ENCODE results near the gene IQSEC1.

The IQSEC1 gene

DNA sequence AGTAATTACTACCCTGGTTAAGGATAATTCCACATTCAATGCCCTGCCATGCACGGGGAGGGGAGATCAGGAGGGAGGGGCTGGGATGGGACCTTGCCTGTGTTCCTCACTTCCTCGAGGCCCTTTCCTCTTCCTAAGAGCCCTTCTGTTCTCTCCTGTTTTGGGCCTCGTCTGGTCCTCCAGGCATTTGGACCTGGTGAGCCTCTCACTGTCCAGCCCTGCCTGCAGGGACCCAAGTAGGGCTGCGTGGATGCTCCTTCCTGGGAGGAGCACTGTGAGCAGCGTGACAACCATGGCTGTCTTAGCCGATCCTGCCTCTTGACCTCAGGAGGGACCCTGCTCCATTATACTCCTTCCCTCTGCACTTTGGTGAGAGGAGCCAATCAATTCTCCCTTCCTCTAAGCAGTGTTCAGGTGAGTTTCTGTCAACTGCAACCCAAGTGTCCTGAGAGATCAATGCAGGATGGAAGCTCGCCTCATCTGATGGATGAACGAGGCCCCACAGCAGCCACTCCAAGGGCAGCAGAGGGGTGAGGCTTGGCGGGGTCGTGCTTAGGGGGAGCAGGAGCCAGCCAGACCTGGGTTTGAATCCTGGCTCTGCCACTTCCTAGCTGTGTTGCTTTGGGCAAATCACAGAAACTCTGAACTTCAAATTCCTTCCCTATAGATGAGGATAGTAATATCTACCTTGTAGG lies 92.5 kb downstream of the IQSEC1 start:
- FAIRE-seq (no peak), DNase-seq (ENCODE audit: insufficient read length) (no peak)
- TF ChIP-seq POLR2AphosphoS5 (IDR thresholded peaks at IDR 0.05; ENCODE audit: low read depth, low read length) (no peak), POLR2A (IDR thresholded peaks at IDR 0.05; ENCODE audit: low read depth, low read length) (no peak), TAF1 (IDR thresholded peaks at IDR 0.05; ENCODE audit: borderline replicate concordance, low read depth, low read length) (no peak)

GRCh38 chr3:12979947-12980487 lies 93.2 kb downstream of the IQSEC1 start:
- TF ChIP-seq POLR2AphosphoS5 (IDR thresholded peaks at IDR 0.05; ENCODE audit: low read depth, low read length) = no peak
- TF ChIP-seq POLR2A (IDR thresholded peaks at IDR 0.05; ENCODE audit: low read depth, low read length) = no peak
- TF ChIP-seq TAF1 (IDR thresholded peaks at IDR 0.05; ENCODE audit: borderline replicate concordance, low read depth, low read length) = no peak
- no peak for DNase-seq (ENCODE audit: insufficient read length)
- FAIRE-seq = no peak

GRCh38 chr3:12979151-12979946 lies 93.9 kb downstream of the IQSEC1 start:
- FAIRE-seq (no peak), DNase-seq (ENCODE audit: insufficient read length) (no peak)
- TF ChIP-seq TAF1 (IDR thresholded peaks at IDR 0.05; ENCODE audit: borderline replicate concordance, low read depth, low read length) = no peak
- no peak for TF ChIP-seq POLR2AphosphoS5 (IDR thresholded peaks at IDR 0.05; ENCODE audit: low read depth, low read length)
- no peak for TF ChIP-seq POLR2A (IDR thresholded peaks at IDR 0.05; ENCODE audit: low read depth, low read length)

DNA sequence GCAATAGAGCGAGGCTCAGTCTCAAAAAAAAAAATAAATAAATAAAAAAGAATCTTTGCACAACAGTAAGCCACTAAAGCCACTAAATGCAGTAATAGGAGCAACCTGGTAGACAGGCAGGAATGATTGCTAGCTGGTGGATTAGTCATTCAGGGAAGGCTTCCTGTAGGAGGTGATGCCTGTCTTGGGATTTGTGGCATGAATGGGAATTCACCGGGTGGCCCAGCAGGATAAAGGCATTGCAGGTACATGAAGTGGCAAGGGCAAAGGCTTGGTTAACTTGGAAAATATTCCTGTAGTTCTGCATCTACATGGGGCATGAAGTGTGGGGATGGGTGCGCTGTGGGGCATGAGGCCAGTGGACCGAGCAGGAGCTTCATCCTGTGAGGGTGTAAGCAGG lies 94.5 kb downstream of the IQSEC1 start:
- FAIRE-seq (no peak), DNase-seq (ENCODE audit: insufficient read length) (no peak)
- TF ChIP-seq TAF1 (IDR thresholded peaks at IDR 0.05; ENCODE audit: borderline replicate concordance, low read depth, low read length) (no peak), POLR2AphosphoS5 (IDR thresholded peaks at IDR 0.05; ENCODE audit: low read depth, low read length) (no peak), POLR2A (IDR thresholded peaks at IDR 0.05; ENCODE audit: low read depth, low read length) (no peak)

DNA sequence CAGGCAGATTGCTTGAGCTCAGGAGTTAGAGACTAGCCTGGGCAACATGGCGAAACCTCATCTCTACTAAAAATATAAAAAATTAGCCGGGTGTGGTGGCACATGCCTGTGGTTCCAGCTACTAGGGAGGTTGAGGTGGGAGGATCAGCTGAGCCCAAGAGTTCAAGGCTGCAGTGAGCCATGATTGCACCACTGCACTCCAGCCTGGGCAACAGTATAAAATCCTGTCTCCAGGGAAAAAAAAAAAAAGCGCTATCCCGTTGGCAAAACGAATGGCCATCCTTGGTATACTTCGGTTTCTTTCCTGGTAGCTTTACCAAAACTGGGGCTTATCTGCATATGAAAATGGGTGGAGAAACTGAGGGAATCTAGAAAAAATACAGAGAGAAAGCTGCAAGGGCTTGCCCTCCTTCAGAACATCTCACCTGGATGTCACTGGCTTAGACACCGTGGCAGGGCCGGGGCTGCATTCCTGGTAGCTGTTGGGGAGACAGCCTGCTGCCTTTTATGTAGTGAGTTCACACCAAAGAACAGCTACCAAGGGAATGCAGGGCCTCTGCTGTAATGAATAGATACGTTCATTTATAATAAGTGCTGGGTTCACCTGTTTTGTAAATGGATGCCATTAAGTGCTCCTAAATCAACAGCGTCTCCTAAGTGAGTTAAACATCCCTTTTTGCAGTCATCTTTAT lies 96.0 kb downstream of the IQSEC1 start:
- TF ChIP-seq TAF1 (IDR thresholded peaks at IDR 0.05; ENCODE audit: borderline replicate concordance, low read depth, low read length) (no peak), POLR2A (IDR thresholded peaks at IDR 0.05; ENCODE audit: low read depth, low read length) (no peak), POLR2AphosphoS5 (IDR thresholded peaks at IDR 0.05; ENCODE audit: low read depth, low read length) (no peak)
- FAIRE-seq (no peak), DNase-seq (ENCODE audit: insufficient read length) (no peak)

DNA sequence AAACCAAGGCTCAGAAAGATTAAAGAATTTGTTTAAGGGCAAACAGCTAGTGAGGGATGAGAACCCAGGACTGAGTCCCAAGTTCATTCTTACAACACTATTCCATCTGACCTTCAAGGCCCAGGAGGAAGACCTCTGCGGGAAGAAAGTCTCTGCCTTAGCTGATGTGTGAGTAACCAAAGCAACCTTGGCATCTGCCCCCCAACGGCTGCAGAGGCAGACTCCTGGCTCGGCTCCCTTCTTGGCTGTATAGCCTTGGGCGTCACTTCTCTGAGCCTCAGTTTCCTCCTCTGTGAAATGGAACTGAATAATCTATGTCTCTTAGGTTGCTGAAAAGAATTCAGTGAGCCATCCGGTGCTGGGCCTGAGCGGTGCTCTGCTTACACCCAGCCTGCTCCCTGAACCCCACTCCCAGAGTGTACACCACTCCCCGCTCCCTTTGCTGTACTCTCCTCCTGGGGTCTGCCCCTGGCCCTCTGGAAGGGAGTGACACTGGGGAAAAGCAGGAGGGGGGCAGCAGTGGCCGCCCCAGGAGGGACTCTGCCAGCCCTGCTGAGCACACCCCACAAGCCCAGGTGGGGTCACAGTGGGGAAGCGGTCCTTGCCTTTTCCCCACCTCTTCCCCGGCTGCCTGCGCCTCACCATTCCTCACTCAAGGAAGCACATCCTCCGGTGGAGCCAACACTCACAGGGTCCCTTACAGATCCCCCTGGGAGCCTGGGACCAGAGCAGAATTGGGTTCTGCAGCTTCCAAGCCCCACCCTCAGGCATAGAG lies 97.3 kb downstream of the IQSEC1 start:
- TF ChIP-seq POLR2A (IDR thresholded peaks at IDR 0.05; ENCODE audit: low read depth, low read length) = no peak
- no peak for TF ChIP-seq TAF1 (IDR thresholded peaks at IDR 0.05; ENCODE audit: borderline replicate concordance, low read depth, low read length)
- TF ChIP-seq POLR2AphosphoS5 (IDR thresholded peaks at IDR 0.05; ENCODE audit: low read depth, low read length) = no peak
- FAIRE-seq (no peak), DNase-seq (ENCODE audit: insufficient read length) (no peak)

- TF ChIP-seq POLR2AphosphoS5 (IDR thresholded peaks at IDR 0.05; ENCODE audit: low read depth, low read length) (no peak), TAF1 (IDR thresholded peaks at IDR 0.05; ENCODE audit: borderline replicate concordance, low read depth, low read length) (no peak), POLR2A (IDR thresholded peaks at IDR 0.05; ENCODE audit: low read depth, low read length) (no peak)
- FAIRE-seq (no peak), DNase-seq (ENCODE audit: insufficient read length) (no peak)
These were observed 98.4 kb downstream of the IQSEC1 start for GRCh38 chr3:12974819-12975218.

DNA sequence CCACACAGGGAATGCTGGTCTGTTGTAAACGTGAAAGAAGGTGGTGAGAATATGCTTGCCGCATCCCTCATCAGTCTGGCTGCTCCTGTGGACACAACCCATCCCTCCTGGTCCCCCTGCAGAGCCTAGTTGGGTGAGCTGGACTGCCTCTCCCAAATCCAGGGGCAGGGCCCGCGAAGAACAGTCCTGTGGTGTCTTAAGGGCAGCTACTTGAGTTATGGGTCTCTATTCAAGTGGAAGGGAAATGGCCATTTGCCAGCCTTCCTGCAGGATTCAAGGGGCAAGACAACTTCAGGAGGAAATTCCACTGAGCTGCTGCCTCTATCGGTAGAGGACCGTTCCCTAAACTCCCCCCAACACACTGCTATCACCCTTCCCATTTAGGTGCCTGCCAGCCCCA lies 98.9 kb downstream of the IQSEC1 start:
- FAIRE-seq (no peak), DNase-seq (ENCODE audit: insufficient read length) (no peak)
- no peak for TF ChIP-seq POLR2A (IDR thresholded peaks at IDR 0.05; ENCODE audit: low read depth, low read length)
- no peak for TF ChIP-seq TAF1 (IDR thresholded peaks at IDR 0.05; ENCODE audit: borderline replicate concordance, low read depth, low read length)
- no peak for TF ChIP-seq POLR2AphosphoS5 (IDR thresholded peaks at IDR 0.05; ENCODE audit: low read depth, low read length)

GRCh38 chr3:12973827-12974226 lies 99.4 kb downstream of the IQSEC1 start:
- TF ChIP-seq POLR2AphosphoS5 (IDR thresholded peaks at IDR 0.05; ENCODE audit: low read depth, low read length) (no peak), POLR2A (IDR thresholded peaks at IDR 0.05; ENCODE audit: low read depth, low read length) (no peak), TAF1 (IDR thresholded peaks at IDR 0.05; ENCODE audit: borderline replicate concordance, low read depth, low read length) (no peak)
- DNase-seq (ENCODE audit: insufficient read length) = no peak
- peak; percentile 65 for FAIRE-seq

DNA sequence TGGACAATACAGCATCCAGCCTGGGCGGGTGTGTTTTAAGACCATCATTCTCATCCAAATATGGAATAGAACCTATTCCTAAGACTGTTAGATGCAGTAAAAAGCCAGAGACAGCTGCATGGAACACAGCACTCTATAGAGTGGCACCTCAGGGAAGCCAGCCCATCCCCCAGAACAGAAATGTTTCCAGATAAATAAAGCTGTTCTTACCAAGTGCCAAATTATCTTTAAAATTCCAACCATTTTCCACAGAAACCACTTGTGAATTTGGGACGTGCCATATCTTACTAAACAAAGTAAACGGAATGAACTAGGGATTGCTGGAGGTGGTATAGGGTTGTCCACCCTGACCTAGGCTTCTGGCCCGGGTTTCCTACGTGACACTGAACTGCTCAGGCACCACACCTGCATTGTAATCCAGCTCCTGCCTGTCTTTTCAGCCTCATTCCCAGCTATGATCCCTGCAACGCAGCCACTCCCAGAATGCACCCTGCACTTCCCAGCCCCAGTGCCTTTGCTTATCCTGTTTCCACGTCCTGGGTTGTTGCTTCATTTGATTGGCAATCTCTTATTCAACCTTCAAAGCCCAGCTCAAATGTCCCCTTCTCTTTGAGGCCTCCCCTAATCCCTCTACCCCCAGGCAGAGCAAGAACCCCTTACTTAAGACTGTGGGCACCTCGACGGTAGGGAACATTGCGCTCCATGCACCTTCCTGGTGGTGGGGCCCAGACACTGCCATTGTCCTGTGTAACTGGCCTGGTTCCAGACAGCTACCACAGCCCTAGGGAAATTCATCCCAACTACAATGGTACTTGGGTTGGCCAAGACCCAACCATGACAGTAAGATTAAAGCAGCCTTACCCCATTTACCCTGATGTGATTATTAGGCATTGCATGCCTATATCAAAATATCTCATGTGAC lies 100.2 kb downstream of the IQSEC1 start:
- FAIRE-seq (no peak), DNase-seq (ENCODE audit: insufficient read length) (no peak)
- no peak for TF ChIP-seq POLR2AphosphoS5 (IDR thresholded peaks at IDR 0.05; ENCODE audit: low read depth, low read length)
- TF ChIP-seq TAF1 (IDR thresholded peaks at IDR 0.05; ENCODE audit: borderline replicate concordance, low read depth, low read length) = no peak
- no peak for TF ChIP-seq POLR2A (IDR thresholded peaks at IDR 0.05; ENCODE audit: low read depth, low read length)

Measured in GM12892 (cell line).